Activated T-cell treated with anti-CD3 and anti-CD28 coated beads for 24 hours (primary cell): ENCODE data around the gene DOCK3.
"Not testable (repeated sequence)": the region's sequence is repeated elsewhere in the genome, so short reads cannot be mapped to it uniquely, and the experiment has no call there.

Experiments
- DNase-seq: peaks from one replicate; pipeline ENCODE4 v3.0.0-alpha.2; 2020; ENCODE audit warnings: low read depth

DOCK3 gene

GRCh38 chr3:50651920-50652529 is 22.7 kb upstream of the DOCK3 start:
- no peak for DNase-seq

DNA sequence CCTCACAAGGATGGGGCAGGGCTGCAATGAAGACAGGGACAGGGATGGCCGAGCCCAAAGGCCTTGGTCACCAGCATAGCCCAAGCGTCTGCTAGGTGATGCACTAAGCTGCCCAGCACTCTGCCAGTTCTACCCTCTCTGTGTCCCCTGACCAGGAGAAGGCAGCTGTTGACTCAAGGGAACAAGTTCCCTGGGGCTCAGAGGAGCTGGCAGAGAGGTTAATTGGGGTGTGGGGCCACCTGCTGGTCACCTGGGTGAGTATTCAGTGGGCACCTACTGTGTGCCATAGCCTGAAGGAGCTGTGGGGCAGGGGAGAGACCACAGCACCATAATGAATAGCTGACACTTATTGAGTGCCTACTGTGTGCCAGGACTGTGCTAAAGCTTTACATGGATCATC is 22.0 kb upstream of the DOCK3 start:
- DNase-seq, result peak; percentile 33

DNA sequence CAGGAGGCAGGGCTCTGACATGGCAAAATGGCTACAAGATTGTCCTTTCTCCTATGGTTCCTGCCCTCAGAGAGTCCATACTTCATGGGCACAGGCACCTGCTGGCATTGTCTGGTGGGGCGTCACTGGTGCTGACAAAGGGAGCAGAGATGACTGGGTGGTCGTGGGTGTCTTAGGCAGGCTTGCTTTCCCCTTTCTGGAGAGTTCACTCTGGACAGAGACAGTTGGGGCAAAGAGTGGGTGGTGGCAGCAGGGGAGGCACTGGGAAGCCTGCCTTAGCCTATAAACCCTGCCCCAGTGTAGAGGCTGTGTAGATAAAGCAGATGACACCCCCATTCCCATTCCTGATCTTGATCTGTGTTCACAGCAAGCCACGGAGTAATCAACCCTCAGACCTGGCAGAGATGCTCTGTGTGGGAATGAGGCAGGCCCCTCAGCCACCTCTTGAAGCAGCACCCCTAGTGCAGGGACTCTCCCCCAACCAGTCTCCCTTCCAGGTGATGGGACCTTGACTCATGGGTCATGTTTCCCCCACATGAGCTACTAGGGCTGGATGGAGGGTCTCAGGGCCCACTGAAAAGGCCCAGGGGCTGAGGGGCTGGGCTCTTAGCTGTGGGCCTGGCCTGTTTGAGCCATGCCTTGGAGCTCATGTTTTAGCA is 20.7 kb upstream of the DOCK3 start:
- DNase-seq, result no peak

GRCh38 chr3:50655009-50655830 is 19.5 kb upstream of the DOCK3 start:
- no peak for DNase-seq

- no peak for DNase-seq
Measured at GRCh38 chr3:50656417-50657195, 18.1 kb upstream of the DOCK3 start.

DNA sequence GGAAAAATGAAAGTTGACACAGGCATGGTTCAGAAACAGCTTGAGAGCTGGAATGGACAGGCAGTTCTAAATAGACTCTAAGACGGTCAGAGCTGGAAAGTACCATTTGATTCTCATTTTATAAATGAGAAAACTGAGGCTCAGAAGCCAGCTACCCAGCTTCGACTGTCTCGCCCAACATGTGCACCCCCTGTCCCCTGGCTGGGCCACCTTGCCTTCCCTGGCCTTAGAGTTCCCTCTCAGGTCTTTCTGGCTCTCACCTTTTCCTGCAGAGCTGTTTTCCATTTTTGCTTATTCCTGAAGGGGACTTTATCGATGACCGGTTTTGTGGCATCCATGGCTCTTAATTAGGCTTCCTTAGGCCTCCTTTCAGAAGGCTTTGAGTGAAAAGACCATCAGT is 17.3 kb upstream of the DOCK3 start:
- no peak for DNase-seq

- no peak for DNase-seq
Measured at GRCh38 chr3:50657816-50658215, 16.9 kb upstream of the DOCK3 start.

- DNase-seq, result no peak
Measured at GRCh38 chr3:50658416-50658815, 16.3 kb upstream of the DOCK3 start.

- DNase-seq, result no peak
Measured at GRCh38 chr3:50658831-50659230, 15.9 kb upstream of the DOCK3 start.

GRCh38 chr3:50660386-50660785 is 14.3 kb upstream of the DOCK3 start:
- DNase-seq, result no peak

DNA sequence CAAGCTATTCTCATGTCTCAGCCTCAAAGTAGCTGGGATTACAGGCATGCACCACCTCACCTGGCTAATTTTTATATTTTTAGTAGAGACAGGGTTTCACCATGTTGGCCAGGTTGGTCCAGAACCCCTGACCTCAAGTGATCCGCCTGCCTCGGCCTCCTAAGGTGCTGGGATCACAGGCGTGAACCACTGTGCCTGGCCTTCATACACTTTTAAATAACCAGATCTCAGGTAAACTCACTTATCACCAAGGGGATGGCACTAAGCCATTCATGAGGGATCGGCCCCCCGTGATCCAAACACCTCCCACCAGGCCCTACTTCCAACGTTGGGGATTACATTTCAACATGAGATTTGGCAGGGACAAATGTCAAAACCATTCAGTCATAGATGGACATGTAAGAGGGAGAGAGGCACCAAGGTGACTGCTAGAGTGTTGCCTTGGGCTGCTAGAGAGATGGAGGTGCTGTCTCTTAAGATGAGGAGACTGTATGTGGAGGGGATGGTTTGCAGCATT is 13.3 kb upstream of the DOCK3 start:
- DNase-seq, result no peak

GRCh38 chr3:50662408-50662807 is 12.3 kb upstream of the DOCK3 start:
- DNase-seq, result no peak

DNA sequence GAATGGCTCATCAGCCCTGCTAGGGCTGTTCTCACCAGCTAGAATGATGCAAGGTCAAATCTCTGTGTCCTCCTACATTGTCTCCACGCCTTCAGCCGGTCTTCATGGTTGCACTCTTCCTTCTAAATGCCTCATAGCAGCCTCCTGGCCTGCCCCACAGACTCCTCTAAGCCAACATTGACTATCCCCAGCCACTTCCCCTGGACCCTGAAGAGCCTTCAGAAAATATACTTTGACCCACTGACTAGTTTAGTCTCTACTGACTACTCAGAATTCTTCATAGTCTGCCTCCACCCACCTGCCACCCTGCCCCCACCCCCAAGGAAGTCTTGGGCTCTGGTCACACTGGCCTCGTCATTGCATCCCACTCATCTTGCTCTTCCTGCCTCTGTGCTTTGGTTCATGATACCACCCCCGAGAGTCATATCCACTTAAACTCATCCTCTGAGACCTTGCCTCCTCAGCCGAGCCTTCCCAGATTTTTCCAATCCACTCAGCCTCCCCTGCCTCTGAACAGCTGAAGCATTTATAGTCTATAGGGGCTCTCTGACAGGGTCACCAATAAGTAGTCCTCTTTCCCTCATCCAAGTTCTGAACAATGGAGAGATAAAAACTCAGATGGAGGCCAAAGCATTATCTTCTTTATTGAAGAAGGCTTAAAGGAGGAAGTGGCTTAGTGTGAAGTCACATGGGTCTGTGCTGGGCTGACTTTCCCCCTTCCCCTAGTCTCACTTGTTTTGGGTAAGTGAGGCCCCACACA is 9.5 kb upstream of the DOCK3 start:
- DNase-seq, result no peak

GRCh38 chr3:50665841-50666115 is 8.9 kb upstream of the DOCK3 start:
- not testable (repeated sequence) for DNase-seq

- DNase-seq, result no peak
Measured at GRCh38 chr3:50666837-50667236, 7.9 kb upstream of the DOCK3 start.

DNA sequence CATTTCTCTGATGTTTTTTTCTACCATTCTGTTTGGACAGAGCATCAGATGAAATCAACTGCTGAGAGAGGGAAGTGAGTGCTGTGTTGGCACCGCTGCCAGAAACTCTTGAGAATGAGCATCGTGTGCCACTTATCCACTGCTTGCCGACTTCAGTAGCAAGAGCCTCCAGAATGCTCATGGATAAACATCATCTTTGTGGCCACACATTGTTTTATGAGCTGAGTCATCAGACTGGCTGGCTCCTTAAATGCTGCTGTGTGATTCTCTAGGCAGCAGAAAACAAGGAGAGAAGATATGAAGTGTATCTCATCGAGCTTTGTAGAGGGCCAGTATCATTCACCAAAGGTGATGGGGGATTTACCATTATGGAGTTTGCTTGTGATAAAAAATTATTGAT is 3.4 kb upstream of the DOCK3 start:
- no peak for DNase-seq

DNA sequence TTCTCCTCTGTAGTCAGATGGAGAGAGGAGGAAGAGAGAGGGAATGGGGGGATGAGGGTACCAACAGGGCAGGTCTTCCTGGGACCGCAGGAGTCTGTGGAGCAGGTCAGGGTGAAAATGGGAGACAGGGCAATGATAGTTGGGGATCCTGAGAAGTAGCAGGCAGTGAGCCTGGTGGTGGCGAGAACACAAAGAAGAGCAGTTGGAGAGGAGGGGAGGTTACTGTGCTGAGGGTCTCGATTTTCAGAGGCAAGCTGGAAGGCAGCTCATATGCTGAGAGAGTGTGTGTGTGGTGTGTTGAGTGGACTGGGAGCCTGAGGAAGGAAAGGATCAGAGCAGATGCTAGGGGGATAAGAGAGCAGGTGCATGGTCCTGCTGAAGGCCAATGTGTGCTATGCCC is 2.1 kb upstream of the DOCK3 start:
- DNase-seq, result no peak

GRCh38 chr3:50673931-50674330 is 796 bp upstream of the DOCK3 start:
- no peak for DNase-seq

DNA sequence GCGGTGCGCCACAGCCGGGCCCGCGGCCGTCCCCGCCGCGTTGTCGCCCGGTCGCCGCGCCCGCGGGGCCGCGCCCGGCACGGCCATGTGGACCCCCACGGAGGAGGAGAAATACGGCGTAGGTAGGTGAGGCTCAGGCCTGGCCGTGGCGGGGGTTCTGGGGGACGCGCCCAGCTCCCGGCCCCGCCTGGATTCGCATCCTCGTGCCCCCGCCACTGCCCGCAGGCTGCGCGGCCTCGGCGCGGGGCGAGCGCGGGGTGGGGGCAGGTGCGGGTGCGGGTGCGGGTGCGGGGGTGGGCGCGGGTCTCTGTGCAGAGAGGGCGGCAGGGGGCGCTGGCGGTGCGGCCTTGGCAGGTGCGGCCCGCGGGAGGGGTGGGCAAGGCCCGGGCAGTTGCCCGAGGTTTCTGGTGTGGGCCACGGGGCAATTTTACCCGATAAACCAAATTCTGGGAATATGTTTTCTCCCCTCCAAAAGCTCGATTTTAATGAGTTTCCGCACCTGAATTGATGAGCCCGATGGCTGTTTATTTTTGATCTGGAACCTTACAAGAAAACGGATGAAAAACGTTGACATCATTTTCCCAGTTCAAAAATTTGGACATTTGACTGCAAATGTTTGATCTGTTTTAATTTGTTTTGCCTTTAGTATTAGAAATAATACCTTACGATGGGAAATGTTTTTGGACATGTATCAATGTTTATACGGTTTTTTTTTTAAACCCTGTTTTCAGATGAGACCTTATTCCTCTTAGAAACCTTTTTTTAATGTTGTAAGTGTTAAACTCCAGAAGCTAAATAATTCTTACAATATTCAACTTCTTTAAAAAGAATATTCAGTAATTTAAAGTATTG is 678 bp downstream of the DOCK3 start:
- DNase-seq, result peak; percentile 42

DNA sequence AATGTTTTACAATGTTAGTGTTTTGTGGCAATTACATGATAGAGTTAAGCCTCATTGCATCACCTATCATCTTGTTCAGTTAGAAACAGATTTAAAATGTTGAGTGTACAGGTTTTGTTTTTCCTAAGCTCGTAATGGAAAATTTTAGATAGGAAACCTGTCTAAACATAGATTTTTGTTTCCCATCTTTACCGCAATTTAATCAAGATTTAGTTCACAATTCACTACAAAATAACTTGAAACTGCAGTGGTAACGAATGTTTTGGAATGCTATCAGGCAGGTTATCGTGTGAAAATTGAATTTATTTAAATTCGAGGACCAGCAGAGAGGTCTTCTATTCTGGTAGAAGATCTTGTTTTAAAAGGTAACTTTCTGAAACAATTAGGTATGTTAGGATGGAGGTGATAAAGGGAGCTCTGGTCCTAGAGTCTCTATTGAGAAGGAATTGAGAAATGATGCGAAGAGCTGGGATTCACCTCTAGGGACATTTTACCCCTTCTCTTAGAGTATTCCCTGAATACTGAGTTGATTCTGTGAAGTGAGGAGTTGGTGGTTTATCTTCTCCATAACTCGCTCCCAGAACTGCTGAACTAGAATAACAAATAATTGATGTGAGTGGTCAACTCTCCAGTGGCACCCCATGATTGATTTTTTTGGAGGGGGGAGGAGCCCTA is 1.4 kb downstream of the DOCK3 start:
- DNase-seq, result no peak
